ENCODE data around the gene RRP12. TPM values are rescaled to one million over a fixed set of nuclear protein-coding genes. Genes with fewer than 3 reads are reported as not detected.

RRP12 gene
- total RNA-seq, 1 donor from 2014 or later: 15.2 TPM

DNA sequence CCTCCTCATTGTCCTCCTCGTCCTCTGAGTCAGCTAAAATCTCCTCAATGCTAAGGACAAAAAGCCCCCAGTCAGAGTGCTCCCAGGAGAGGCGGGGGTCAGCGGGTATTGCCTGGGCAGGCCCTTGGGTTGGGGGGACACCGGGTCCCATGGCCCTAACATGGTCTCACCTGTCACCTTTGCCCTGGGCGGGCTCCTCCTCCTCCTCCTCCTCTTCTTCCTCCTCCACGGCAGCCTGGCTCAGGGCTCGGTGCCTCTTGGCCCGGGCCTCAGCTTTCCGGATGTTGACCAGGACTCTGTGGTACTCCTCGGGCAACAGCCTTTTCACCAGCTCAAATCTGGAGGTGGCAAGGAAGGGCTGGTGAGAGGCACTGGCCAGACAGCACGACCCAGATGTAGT, 34.6 kb downstream of the RRP12 start:
- intact Hi-C loops (cut with micrococcal nuclease): no loop called here

DNA sequence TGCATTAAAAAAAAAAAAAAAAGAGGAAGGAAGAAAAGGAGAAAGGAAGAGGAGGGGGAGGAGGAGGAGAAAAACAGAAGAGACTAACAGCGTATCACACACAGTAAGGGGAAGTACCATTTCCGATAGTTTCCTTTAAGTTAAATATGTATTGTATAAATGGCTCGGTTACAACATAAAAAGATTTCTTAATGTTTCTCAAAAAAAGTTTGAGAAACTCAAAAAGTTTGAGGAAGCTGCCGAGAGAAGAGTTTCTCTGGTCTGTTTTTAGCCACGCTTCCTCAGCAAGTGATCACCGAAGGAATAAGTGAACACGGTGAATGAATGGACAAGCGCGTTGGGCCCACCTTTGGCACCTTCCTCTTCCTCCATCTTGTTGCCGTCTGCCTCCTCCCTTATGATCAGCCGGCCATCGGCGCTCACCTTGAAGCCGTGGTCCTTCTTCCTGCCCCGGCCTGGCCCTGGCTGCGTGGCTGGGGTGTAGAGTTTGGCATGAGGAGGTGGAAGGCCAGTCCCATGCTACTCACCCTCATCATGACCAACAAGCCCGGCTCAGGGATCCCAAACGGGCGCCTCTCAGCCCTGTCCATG, 35.3 kb downstream of the RRP12 start:
- H3K4me1 ChIP-seq: peaks cover 9% of the 10 kb centered on the region
- TF ChIP-seq, protein P1, sequence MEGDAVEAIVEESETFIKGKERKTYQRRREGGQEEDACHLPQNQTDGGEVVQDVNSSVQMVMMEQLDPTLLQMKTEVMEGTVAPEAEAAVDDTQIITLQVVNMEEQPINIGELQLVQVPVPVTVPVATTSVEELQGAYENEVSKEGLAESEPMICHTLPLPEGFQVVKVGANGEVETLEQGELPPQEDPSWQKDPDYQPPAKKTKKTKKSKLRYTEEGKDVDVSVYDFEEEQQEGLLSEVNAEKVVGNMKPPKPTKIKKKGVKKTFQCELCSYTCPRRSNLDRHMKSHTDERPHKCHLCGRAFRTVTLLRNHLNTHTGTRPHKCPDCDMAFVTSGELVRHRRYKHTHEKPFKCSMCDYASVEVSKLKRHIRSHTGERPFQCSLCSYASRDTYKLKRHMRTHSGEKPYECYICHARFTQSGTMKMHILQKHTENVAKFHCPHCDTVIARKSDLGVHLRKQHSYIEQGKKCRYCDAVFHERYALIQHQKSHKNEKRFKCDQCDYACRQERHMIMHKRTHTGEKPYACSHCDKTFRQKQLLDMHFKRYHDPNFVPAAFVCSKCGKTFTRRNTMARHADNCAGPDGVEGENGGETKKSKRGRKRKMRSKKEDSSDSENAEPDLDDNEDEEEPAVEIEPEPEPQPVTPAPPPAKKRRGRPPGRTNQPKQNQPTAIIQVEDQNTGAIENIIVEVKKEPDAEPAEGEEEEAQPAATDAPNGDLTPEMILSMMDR (IDR thresholded peaks at IDR 0.05; ENCODE audit: borderline replicate concordance): no peak

More for the DNA sequence above, 34.6 kb downstream of the RRP12 start:
- Histone ChIP-seq H3K36me3 (peaks cover 75% of the 10 kb centered on the region), H3K27ac (replicated peaks) (peak overlapping the region; percentile 40), H3K9me3 (replicated peaks) (no peaks in the 10 kb centered on the region), H3K27me3 (ENCODE audit: low read depth) (no peaks in the 10 kb centered on the region), H3K4me3 (no peak overlapping the region), H3K4me1 (peaks cover 9% of the 10 kb centered on the region)
- TF ChIP-seq, protein P1 (IDR thresholded peaks at IDR 0.05; ENCODE audit: borderline replicate concordance): no peak
- no peak for DNase-seq

DNA sequence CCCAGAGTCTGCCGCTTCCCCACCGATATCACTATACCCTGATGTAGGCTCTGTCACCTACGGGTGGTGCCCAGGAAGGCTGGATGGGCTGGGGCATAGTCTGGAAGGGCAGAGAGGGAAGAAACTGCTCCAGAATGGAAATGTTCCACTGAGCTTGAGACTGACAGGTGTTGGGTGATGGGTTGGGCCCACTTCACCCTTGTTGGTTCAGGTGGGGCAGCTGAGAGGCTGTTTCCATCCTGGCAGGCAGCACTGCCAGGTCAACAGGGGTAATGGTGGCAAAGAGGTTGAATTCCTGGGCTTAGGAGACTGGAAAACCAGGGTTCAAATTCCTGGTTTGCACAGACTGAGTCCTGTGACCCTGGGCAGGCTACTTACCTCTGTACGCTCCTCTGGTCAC, 38.1 kb downstream of the RRP12 start:
- no peaks in the 10 kb centered on the region for H3K27me3 ChIP-seq (ENCODE audit: low read depth)
- no peaks in the 10 kb centered on the region for H3K9me3 ChIP-seq (replicated peaks)
- intact Hi-C loops (cut with micrococcal nuclease): no loop called here
- H3K27ac ChIP-seq (replicated peaks): no peak overlapping the region
- TF ChIP-seq, protein P1 (IDR thresholded peaks at IDR 0.05; ENCODE audit: borderline replicate concordance): no peak
- no peak overlapping the region for H3K4me3 ChIP-seq
- H3K36me3 ChIP-seq: peaks cover 64% of the 10 kb centered on the region
- peaks cover 9% of the 10 kb centered on the region for H3K4me1 ChIP-seq
- no peak for DNase-seq

More for the DNA sequence above, 35.3 kb downstream of the RRP12 start:
- H3K36me3 ChIP-seq: peaks cover 68% of the 10 kb centered on the region
- peak overlapping the region; percentile 40 for H3K27ac ChIP-seq (replicated peaks)
- no peak for DNase-seq
- intact Hi-C loops (cut with micrococcal nuclease): no loop called here
- no peaks in the 10 kb centered on the region for H3K9me3 ChIP-seq (replicated peaks)
- no peak overlapping the region for H3K4me3 ChIP-seq
- no peaks in the 10 kb centered on the region for H3K27me3 ChIP-seq (ENCODE audit: low read depth)

DNA sequence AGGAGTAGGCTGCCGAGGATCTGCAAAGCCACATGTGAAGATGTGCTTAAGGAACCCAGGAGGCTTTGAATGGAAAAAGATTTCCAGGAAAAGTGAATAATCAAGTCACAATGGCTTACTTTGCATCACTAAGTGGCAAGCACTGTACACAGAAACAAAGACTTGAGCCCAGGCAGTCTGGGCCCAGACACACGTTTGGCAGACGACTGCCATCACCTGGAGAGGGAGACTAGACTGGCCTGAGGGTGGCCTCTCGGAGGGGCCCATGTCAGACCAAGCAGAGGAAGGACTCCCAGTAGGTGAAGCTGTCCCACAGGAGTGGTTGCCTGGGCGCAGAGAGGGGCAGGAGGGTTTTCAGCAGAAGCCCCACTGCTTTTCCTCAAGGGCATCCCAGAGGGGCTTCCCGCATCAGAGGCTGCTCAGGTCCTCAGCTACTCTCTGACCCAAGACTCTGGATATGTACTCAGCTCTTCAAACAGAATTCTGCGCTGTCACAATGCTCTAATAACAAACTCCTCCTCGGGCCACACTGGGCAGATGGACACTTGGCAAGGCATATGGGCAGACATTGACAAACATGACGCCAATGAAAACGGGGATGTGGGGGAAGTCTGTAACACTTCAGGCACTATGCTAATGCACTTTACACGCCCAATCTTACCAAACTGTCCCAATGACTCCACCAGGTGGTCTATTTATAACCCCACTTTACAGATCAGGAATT, 38.7 kb downstream of the RRP12 start:
- no peak for DNase-seq
- peaks cover 66% of the 10 kb centered on the region for H3K36me3 ChIP-seq
- H3K9me3 ChIP-seq (replicated peaks): no peaks in the 10 kb centered on the region
- no peaks in the 10 kb centered on the region for H3K27me3 ChIP-seq (ENCODE audit: low read depth)
- no peak overlapping the region for H3K4me3 ChIP-seq
- no peak overlapping the region for H3K27ac ChIP-seq (replicated peaks)
- TF ChIP-seq, protein P1 (IDR thresholded peaks at IDR 0.05; ENCODE audit: borderline replicate concordance): no peak
- H3K4me1 ChIP-seq: peaks cover 6% of the 10 kb centered on the region
- intact Hi-C loops (cut with micrococcal nuclease): no loop called here

DNA sequence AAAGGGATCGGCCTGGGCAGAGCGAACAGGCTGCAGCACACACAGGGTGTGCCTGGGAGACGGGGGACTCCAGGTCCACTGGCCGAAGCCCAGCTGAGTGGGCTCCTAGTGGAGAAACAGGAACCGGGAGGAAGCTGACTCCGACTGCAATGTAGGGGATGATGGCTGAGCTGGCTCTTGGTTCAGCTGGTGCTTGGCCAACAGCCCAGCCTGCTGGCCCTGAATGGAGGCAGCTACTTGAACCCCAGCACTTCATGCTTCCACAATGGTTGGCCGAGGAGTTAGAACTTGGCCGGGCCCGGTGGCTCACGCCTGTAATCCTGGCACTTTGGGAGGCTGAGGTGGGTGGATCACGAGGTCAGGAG, 39.6 kb downstream of the RRP12 start:
- TF ChIP-seq, protein P1 (IDR thresholded peaks at IDR 0.05; ENCODE audit: borderline replicate concordance): no peak
- peaks cover 3% of the 10 kb centered on the region for H3K4me1 ChIP-seq
- H3K27me3 ChIP-seq (ENCODE audit: low read depth): no peaks in the 10 kb centered on the region
- H3K27ac ChIP-seq (replicated peaks): no peak overlapping the region
- intact Hi-C loops (cut with micrococcal nuclease): no loop called here
- H3K36me3 ChIP-seq: peaks cover 72% of the 10 kb centered on the region
- H3K9me3 ChIP-seq (replicated peaks): no peaks in the 10 kb centered on the region
- DNase-seq: no peak
- no peak overlapping the region for H3K4me3 ChIP-seq

Measured in left ventricle myocardium inferior (tissue), 1 donor.